Neural progenitor cell (in vitro differentiated cells): ENCODE data around the gene DOK4. TPM values are rescaled to one million over a fixed set of nuclear protein-coding genes. Genes with fewer than 3 reads are reported as not detected.

ENCODE experiments used
- DNase-seq: peaks from one replicate; pipeline ENCODE4 v3.0.0-alpha.2; 2016; ENCODE audit warnings: low spot score
- H2AFZ ChIP-seq: fragments of 200-600 bp; sonication (generic); replicated peaks from 2 replicates; pipeline ENCODE4 v1.6.1; 2016; ENCODE audit warnings: antibody characterized with exemption
- H3F3A ChIP-seq: fragments of 200-600 bp; sonication (generic); 2 replicates; pipeline ENCODE4 v1.6.1; 2016; ENCODE audit warnings: antibody characterized with exemption, low read depth
- H3K27ac ChIP-seq: fragments of 200-600 bp; sonication (generic); 2 replicates; pipeline ENCODE4 v1.5.1; 2016; ENCODE audit warnings: mild to moderate bottlenecking
- H3K27me3 ChIP-seq: fragments of 200-600 bp; sonication (generic); 2 replicates; pipeline ENCODE4 v1.6.1; 2016; ENCODE audit warnings: mild to moderate bottlenecking, moderate library complexity
- H3K36me3 ChIP-seq: fragments of 200-600 bp; sonication (generic); 2 replicates; pipeline ENCODE4 v1.5.1; 2016
- H3K4me1 ChIP-seq: fragments of 200-600 bp; sonication (generic); 2 replicates; pipeline ENCODE4 v1.6.1; 2016; ENCODE audit warnings: mixed run types
- H3K4me2 ChIP-seq: fragments of 200-600 bp; sonication (generic); 2 replicates; pipeline ENCODE4 v1.6.1; 2016
- H3K4me3 ChIP-seq: fragments of 200-600 bp; sonication (generic); 2 replicates; pipeline ENCODE4 v1.5.1; 2016
- H3K79me2 ChIP-seq: fragments of 200-600 bp; sonication (generic); 2 replicates; pipeline ENCODE4 v1.6.1; 2016; ENCODE audit warnings: low read depth
- H3K9ac ChIP-seq: fragments of 200-600 bp; sonication (generic); 2 replicates; pipeline ENCODE4 v1.6.1; 2016
- H3K9me3 ChIP-seq: fragments of 200-600 bp; sonication (generic); 2 replicates; pipeline ENCODE4 v1.5.1; 2016; ENCODE audit warnings: low read depth
- H4K20me1 ChIP-seq: fragments of 200-600 bp; sonication (generic); 2 replicates; pipeline ENCODE4 v1.6.1; 2016; ENCODE audit warnings: low read depth
- H3K27ac Mint-ChIP-seq: 3 replicates; pipeline ENCODE4 v1.8.0; 2021; ENCODE audit warnings: mixed read lengths
- H3K27me3 Mint-ChIP-seq: 2 replicates; pipeline ENCODE4 v1.8.0; 2022; ENCODE audit warnings: low read depth, mild to moderate bottlenecking, inconsistent platforms, moderate library complexity, mixed read lengths; ENCODE audit not compliant: insufficient read depth
- H3K36me3 Mint-ChIP-seq: 3 replicates; pipeline ENCODE4 v1.8.0; 2021; ENCODE audit warnings: mixed read lengths
- H3K4me1 Mint-ChIP-seq: 3 replicates; pipeline ENCODE4 v1.8.0; 2021; ENCODE audit warnings: mixed read lengths
- H3K4me3 Mint-ChIP-seq: 3 replicates; pipeline ENCODE4 v1.8.0; 2021; ENCODE audit warnings: mild to moderate bottlenecking, moderate library complexity, mixed read lengths
- H3K9me3 Mint-ChIP-seq: 3 replicates; pipeline ENCODE4 v1.8.0; 2020; ENCODE audit warnings: mixed read lengths
- EZH2 ChIP-seq: fragments of 200-600 bp; sonication (generic); IDR thresholded peaks from 2 replicates; pipeline ENCODE4 v1.6.1; 2017; ENCODE audit warnings: antibody characterized with exemption, mild to moderate bottlenecking, moderate library complexity
- EZH2phosphoT487 ChIP-seq: fragments of 200-600 bp; sonication (generic); IDR thresholded peaks from 2 replicates; pipeline ENCODE4 v1.6.1; 2017; ENCODE audit warnings: antibody characterized with exemption
- total RNA-seq: library from RNA; depleted of rRNA; stranded (reverse); fragments of >200 nt; gene quantifications from 2 replicates; pipeline ENCODE4 v1.2.3, GENCODE V29; 2015; ENCODE audit warnings: low replicate concordance
- TF ChIP-seq, protein P1 (sequence below): fragments of 200-600 bp; sonication (generic); IDR thresholded peaks from 2 replicates; pipeline ENCODE4 v1.5.1; 2017; ENCODE audit warnings: antibody characterized with exemption, mild to moderate bottlenecking

Gene DOK4
- total RNA-seq, 1 donor from 2014 or later: 10.5 TPM

DNA sequence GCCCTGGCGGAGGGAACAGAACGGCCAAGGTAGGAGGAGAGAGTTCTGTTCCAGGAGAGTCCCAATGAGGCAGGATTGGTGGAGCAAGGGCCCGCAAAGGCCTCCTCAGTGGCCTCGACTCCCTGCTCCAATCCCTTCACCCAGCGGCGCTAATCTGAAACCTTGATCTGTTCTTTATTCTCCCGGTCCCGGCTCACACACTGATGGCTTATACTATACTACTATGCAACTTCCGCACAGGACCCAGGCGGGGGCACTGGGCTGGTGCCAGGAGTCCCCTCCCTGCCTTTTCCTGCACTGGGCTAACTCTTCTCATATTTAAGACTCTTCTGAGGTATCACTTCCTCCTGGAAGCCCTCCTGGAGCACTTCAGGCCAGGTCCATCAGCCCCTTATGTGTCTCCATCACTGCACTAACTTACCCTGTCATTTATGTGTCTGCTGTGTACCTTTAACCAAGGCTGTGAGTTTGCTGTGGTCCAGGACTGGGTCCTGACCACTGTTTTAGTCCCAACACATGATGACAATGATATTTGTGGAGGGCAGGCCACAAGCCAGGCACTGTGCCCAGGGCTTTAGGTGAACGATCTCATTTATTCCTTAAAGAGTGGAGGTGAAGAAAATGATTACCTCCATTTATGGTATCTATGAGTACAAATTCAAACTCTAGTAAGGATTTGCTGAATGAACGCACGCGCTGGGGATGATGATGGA lies 43.3 kb upstream of the DOK4 start:
- Histone ChIP-seq H3K79me2 (no peaks in the 10 kb centered on the region), H3F3A (peaks cover 16% of the 10 kb centered on the region), H3K27ac (no peak overlapping the region), H3K4me3 (peak overlapping the region; percentile 53), H3K4me1 (peaks cover 13% of the 10 kb centered on the region), H2AFZ (no peak overlapping the region), H3K27me3 (peaks cover 36% of the 10 kb centered on the region), H4K20me1 (peaks cover 11% of the 10 kb centered on the region), H3K9ac (no peak overlapping the region), H3K9me3 (no peaks in the 10 kb centered on the region), H3K4me2 (peak overlapping the region; percentile 81), H3K36me3 (no peaks in the 10 kb centered on the region)
- DNase-seq: no peak
- TF ChIP-seq, protein P1, sequence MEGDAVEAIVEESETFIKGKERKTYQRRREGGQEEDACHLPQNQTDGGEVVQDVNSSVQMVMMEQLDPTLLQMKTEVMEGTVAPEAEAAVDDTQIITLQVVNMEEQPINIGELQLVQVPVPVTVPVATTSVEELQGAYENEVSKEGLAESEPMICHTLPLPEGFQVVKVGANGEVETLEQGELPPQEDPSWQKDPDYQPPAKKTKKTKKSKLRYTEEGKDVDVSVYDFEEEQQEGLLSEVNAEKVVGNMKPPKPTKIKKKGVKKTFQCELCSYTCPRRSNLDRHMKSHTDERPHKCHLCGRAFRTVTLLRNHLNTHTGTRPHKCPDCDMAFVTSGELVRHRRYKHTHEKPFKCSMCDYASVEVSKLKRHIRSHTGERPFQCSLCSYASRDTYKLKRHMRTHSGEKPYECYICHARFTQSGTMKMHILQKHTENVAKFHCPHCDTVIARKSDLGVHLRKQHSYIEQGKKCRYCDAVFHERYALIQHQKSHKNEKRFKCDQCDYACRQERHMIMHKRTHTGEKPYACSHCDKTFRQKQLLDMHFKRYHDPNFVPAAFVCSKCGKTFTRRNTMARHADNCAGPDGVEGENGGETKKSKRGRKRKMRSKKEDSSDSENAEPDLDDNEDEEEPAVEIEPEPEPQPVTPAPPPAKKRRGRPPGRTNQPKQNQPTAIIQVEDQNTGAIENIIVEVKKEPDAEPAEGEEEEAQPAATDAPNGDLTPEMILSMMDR: no peak
- TF ChIP-seq EZH2phosphoT487 (no peak), EZH2 (peak; percentile 37)
- Mint-ChIP-seq H3K9me3 (no peaks in the 10 kb centered on the region), H3K4me1 (peaks cover 45% of the 10 kb centered on the region), H3K4me3 (no peak overlapping the region), H3K36me3 (peaks cover 10% of the 10 kb centered on the region), H3K27me3 (peaks cover 21% of the 10 kb centered on the region), H3K27ac (no peak overlapping the region)

DNA sequence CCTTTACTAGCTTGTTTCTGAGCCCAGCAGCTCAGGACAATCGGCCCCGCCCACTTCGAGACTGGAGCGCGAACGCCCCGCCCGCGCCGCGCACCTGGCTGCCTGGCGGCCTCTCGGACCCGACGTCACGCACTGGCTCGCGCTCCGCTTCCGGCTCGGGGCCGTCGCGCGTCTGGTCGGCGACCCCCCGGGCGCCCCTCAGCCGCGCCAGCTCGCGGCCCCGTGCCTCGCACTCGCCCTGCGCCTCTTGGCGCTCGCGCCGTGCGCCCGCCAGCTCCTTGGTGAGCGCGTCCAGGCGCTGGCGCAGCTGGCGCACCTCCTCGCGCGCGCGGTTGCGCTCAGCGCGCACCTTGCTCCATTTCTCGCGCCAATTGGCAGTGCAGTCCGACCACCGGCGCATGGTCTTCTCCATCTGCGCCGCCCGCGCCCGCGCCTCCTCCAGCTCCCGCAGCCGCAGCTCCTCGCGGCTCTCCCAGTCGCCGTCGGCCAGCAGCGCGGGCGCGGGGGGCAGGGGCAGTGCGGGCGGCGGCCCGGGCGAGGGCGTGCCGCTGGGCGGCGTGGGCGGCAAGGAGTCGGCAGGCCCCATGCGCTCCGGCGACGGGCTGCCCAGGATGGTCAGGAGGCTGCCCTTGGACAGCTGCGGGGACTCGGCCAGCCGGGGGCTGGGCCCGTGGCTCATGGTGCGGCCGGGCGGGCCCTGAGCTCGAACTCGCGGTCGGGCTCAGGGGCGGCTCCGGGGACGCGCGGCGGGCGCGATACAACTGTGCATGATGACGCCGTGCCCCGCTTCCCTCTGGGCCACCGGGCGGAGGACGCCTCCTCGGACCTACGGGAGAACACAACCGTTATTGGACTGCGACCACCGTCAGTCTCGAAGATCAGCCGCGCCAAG lies 42.5 kb upstream of the DOK4 start:
- Mint-ChIP-seq H3K27ac (no peak overlapping the region), H3K36me3 (peaks cover 10% of the 10 kb centered on the region), H3K9me3 (no peaks in the 10 kb centered on the region), H3K4me1 (peaks cover 37% of the 10 kb centered on the region), H3K27me3 (peaks cover 17% of the 10 kb centered on the region), H3K4me3 (no peak overlapping the region)
- Histone ChIP-seq H4K20me1 (peaks cover 11% of the 10 kb centered on the region), H3K4me1 (peaks cover 13% of the 10 kb centered on the region), H3K36me3 (no peaks in the 10 kb centered on the region), H3K27ac (no peak overlapping the region), H3K9me3 (no peaks in the 10 kb centered on the region), H3K9ac (no peak overlapping the region), H2AFZ (peak overlapping the region; percentile 72), H3F3A (peaks cover 16% of the 10 kb centered on the region), H3K4me2 (peak overlapping the region; percentile 81), H3K4me3 (peak overlapping the region; percentile 53), H3K79me2 (no peaks in the 10 kb centered on the region), H3K27me3 (peaks cover 36% of the 10 kb centered on the region)
- TF ChIP-seq, protein P1: no peak
- TF ChIP-seq EZH2 (peak; percentile 65), EZH2phosphoT487 (no peak)
- DNase-seq: peak; percentile 89

DNA sequence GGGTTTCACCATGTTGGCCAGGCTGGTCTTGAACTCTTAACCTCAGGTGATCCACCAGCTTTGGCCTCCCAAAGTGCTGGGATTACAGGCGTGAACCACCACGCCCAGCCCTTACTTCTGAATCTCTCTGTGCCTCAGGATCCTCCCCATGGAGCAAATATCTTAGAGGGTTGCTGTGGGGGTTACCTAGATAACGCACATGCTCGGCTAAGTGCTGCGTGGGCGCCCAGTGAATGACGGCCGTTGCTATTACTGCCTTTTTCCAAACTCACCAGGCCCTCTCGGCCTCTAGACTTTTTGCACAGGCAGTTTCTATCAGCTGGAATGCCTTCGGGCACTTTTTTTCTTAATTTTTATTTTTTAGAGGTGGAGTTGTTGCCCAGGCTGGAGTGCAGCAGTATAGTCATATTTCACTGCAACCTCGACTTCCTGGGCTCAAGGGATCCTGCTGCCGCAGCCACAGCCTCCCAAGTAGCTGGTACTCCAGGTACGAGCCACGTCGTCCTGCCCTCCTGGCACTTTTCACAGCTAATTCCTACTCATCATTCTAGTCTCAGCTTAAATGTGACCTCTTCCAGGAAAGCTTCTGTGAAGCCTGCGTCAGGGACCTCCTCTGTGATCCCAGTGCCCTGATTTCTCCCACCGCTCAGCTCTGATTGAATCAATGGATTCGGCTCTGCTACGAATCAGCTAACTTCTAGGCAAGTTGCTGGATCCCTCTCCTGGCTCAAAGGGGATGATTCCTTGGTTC lies 41.5 kb upstream of the DOK4 start:
- Histone ChIP-seq H3K36me3 (no peaks in the 10 kb centered on the region), H3K4me1 (peaks cover 10% of the 10 kb centered on the region), H3F3A (peaks cover 16% of the 10 kb centered on the region), H3K79me2 (no peaks in the 10 kb centered on the region), H3K9ac (no peak overlapping the region), H3K9me3 (no peaks in the 10 kb centered on the region), H3K4me3 (peak overlapping the region; percentile 53), H3K27me3 (peaks cover 36% of the 10 kb centered on the region), H2AFZ (peak overlapping the region; percentile 72), H3K4me2 (peak overlapping the region; percentile 81), H3K27ac (no peak overlapping the region), H4K20me1 (peaks cover 11% of the 10 kb centered on the region)
- Mint-ChIP-seq H3K9me3 (no peaks in the 10 kb centered on the region), H3K36me3 (peaks cover 10% of the 10 kb centered on the region), H3K4me3 (no peak overlapping the region), H3K27ac (peak overlapping the region; percentile 38), H3K4me1 (peaks cover 31% of the 10 kb centered on the region), H3K27me3 (peaks cover 16% of the 10 kb centered on the region)
- no peak for TF ChIP-seq EZH2
- TF ChIP-seq EZH2phosphoT487: no peak
- TF ChIP-seq, protein P1: no peak
- DNase-seq: no peak
